ENCODE results near the gene ANKRD28.
"Not testable (repeated sequence)": the region's sequence is repeated elsewhere in the genome, so short reads cannot be mapped to it uniquely, and the experiment has no call there.

The ANKRD28 gene

DNA sequence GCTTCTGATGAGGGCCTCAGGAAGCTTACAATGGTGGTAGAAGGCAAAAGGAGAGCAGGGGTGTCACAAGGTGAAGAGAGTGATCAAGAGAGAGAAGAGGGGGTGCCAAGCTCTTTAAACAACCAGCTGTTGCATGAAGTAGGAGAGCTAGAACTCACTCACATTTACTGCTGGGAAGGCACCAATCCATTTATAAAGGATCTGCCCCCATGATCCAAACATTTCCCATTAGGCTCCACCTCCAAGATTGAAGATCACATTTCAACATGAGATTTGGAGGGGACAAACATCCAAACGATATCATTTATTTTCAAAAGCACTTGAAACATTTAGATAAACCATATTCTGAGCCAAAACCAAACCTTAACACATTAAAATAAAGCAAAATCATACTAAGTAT lies 26.3 kb downstream of the ANKRD28 start:
- no peak for DNase-seq (ENCODE audit: low read depth)

DNA sequence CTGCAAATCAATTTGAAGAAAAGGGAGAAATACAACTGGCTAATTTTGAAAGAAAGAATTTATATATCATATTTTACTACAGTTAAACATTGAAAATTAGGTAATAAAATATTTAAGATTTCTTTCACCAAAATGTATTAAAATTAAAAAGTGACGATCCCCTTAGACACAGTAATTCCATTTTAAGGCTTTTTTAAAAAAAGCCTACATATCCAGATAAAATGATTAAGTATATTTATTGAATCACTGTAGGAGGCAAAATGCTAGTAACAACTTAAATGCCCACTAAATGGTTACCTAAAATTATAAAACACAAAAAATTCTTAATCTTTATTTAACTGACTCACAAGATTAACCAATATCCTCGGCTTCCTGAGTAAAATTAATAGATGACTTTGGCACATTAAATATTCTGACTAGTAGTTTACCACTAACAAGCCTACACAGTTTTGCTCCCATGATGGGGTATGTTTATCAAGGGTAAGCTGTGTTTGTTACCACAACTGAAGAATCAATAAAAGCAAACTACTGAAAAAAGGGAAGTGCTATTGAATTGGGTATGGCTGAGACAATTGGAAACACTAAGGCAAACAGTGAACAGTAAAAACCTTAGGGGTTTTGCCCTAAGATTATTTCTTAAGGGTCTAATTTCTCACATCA lies 28.4 kb downstream of the ANKRD28 start:
- no peak for DNase-seq (ENCODE audit: low read depth)

DNA sequence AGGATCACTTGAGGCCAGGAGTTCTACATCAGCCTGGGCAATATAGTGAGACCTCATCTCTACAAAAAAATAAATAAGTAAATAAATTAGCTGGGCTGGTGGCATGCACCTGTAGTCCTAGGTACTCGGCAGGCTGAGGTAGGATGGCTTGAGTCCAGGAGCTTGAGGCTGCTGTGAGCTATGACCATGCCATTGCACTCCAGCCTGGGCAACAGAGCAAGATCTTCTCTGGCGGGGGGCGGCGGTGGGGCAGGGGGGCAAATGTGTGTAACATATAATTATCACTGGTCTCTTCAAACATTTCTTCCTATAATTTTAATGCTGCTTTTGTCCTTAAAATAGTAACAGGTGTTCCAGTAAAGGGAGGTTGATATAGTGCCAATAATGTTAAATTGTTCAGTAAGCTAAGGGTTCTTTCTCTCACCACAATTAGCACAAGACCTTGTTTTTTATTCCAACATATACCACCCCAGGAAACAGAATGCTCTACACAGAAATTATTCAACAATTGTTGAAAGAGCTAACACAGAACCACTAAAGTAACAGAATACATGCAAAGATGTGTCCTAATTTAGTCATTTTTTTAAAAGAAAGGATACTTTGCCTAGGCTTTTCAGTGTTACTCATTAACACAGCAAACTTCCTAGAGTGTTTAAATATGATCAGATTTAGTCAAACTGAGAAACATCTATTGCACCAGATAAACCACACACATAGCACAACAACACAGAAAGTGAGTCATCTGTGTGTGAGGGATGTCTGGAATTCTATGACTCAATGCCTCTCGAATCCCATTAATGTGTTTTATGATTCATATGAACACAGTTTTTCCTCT lies 29.1 kb downstream of the ANKRD28 start:
- peak; percentile 91 for DNase-seq (ENCODE audit: low read depth)

DNA sequence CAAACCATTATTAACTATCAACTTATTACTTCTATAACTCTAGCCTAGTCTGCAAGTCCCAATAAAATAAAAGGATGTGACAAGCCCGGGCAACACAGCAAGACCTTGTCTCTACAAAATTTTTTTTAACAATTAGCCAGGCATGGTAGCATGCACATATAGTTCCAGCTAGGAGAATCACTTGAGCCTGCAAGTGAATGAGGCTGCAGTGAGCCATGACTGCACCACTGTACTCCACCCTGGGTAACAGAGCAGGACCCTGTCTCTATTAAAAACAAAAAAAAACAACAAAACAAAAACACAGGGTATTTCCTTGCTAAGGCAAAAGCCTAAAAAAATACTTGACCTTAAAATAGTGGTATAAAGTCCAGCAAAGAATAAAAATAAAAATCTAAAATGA lies 31.4 kb downstream of the ANKRD28 start:
- no peak for DNase-seq (ENCODE audit: low read depth)

DNA sequence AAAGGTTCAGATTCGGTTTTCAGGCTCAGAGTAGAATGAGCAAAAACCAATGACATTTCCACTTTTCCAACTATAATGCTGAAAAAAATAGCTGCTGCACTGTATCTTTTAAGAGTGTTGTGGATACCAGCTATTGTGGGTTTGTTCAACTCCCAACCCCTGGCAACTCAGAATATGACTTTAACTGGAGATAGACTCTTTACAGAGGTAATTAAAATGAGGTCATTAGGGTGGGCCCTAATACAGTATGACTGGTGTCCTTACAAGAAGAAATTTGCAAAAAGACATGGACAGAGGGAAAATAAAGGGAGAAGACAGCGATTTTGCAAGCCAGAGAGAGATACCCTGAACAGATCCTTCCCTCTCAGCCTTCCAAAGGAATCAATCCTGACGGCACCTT lies 39.5 kb downstream of the ANKRD28 start:
- no peak for DNase-seq (ENCODE audit: low read depth)

DNA sequence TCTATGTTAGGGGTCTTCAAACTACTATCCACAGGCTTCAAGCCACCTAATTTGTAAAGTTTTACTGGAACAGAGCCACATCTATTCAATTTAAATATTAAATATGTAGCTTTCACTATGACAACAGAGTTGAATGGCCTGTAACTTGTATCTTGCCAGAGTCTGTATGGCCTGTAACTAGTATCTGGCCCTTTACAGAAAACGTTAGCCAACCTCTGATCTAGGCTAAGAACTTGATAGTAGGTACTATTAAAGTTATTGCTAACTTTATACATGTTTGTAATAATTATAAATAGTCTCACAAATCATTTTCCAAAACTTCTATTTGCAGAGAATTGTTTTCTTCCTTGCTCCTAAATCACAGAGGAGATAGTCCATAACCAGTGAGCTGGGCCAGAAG lies 40.0 kb downstream of the ANKRD28 start:
- no peak for DNase-seq (ENCODE audit: low read depth)

DNA sequence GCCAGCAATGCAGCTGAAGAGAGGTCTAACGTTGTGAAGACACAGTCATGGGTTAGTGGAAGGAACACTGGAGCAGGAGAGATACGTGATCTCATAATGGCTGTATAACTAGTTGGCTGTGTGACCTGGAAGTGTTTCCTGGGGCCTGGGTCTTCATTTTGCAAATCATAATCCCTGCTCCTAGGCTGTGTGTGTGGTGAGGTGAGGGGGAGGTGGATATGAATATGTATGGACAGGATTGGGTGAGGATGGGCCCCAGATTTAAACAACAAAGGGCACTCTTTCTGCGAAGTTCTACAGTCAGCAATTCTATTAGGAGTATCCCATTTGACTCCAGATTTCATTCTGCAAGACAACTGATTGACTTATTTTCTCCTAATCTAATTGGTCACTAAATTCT lies 41.3 kb downstream of the ANKRD28 start:
- no peak for DNase-seq (ENCODE audit: low read depth)

DNA sequence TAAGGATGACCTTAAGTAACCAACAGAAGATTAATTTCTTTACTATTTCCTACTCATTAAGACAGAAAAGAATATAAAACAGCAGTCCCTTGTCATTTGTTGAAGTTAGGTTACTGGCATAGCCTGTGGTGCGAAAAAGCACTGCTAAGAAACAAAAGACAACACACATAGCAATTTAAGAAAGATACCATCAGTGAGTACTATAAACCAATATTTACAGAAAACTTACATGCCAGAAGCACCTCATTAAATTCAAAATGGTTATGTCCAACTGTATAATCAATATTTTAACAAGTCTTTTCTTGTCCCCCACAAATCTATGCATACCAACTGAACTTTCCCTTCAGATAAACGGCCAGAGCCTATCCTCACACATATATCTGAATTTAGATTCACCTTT lies 42.0 kb downstream of the ANKRD28 start:
- no peak for DNase-seq (ENCODE audit: low read depth)

DNA sequence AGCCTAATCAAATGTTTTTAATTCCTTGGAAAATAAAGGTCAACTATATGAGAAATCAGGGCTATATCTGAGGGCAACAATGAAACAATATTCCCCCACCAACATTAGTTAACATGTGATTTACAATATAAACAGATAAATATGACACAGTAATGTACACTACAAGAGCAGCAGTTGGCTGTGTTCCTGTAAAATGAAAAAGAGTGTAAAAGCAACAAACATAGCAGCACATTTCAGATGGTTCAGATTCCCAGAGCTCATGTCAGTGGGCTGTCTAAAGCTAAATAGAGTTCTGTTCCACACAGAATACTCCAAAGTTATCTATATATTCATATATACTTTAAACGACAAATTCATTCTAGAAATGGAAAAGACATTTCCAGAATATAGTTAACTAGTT lies 42.6 kb downstream of the ANKRD28 start:
- DNase-seq (ENCODE audit: low read depth): peak; percentile 12

DNA sequence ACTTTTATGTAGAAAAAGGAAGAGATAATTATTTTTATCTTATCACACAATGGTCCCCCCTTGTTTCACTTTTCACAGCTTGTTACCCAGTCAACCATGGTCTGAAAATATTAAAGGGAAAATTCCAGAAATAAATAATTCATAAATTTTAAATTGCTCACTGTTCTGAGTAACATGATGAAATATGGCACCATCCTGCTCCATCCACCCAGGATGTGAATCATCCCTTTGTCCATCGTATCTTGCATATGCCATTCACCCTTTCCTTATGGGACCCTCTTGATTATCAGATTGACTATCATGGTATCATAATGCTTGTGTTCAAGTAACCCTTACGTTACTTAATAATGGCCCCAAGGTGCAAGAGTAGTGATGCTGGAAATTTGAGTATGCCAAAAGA lies 43.7 kb downstream of the ANKRD28 start:
- peak; percentile 30 for DNase-seq (ENCODE audit: low read depth)

DNA sequence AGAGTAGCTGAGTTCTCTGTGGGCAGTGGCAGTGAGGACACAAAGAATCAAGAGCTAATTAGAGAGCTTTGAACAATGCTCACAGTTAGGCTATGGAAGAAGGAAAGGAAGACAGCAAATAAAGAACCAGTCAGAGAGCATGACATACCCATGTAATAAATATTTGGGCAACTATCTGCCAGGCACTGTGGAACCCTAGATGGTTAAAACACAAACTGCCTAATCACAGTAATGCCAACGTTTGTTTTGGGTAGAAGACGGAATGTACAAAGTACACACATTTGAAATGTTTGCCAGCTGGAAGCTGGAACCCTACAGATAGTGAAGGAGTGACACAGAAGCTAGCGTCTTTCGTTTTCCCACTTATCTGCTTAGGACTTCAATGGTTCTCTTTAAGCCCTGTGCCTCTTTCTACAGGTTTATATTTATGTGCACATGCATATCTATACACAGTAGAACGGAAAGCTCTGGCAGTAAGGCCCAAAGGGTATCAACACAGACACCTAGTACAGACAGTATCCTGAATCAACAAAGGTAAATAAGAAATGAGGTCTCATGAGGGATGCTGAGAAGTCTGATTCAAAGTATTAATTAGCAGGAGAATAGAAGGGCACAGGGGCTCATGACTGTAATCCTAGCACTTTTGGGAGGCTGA lies 44.6 kb downstream of the ANKRD28 start:
- no peak for DNase-seq (ENCODE audit: low read depth)

DNA sequence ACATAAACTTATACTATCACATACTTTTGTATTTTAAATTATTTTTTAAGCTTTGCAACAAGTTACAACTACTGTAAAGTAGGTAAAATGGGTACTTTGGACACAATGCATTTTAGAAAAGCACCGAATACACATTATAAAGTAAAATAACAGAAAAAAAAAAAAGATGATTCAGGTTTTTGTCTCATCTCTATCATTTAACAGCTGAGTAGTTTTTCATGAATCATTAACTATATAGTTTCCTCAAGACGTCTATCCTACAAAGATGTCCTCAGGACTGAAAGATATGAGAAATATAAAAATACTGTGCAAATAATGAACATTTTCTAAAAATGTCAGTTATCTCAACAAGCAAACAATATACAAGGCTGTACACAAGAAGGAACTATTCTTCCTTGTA lies 46.9 kb downstream of the ANKRD28 start:
- no peak for DNase-seq (ENCODE audit: low read depth)

DNA sequence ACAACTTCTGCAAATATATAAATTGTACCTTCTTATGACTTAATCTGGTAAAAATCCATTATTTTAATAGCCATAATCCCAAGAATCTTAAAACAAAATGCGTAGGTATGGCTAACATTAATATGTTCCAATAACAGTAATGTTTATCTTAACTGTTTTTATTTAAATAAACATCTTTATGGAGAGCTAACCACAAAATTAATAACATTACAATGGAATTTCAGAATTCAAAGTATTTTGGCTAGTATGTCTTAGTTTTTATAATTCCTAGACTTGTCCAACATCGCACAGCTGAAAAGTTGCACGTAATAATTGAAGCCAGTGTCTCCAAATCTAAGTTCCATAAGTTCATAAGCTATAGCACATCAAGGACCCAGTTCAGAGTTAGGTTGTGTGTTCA lies 47.6 kb downstream of the ANKRD28 start:
- peak; percentile 14 for DNase-seq (ENCODE audit: low read depth)

DNA sequence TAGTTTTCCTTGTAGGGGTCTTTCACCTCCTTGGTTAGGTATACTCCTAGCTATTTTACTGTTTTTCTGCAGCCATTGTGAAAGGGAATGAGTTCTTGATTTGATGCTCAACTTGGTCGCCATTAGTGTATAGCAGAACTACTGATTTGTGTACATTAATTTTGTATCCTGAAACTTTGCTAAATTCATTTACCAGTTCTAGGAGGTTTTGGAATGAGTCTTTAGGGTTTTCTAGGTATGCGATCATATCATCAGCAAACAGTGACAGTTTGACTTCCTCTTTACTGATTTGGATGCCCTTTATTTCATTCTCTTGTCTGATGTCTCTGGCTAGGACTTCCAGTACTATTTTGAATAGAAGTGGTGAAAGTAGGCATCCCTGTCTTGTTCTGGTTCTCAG lies 51.9 kb downstream of the ANKRD28 start:
- DNase-seq (ENCODE audit: low read depth): not testable (repeated sequence)

DNA sequence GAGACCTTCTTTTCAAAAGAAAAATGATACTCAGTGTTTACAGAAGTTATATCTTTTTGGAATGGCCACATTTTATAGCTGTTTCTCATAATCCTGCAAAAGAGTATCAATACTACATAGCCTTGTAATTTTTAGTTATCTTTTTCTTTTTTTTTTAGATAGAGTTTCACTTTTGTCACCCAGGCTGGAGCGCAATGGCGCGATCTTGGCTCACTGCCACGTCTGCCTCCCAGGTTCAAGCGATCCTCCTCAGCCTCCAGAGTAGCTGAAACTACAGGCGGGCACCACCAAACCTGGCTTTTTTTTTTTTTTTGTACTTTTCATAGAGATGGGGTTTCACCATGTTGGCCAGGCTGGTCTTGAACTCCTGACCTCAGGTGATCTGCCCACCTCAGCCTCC lies 53.6 kb downstream of the ANKRD28 start:
- DNase-seq (ENCODE audit: low read depth): no peak

DNA sequence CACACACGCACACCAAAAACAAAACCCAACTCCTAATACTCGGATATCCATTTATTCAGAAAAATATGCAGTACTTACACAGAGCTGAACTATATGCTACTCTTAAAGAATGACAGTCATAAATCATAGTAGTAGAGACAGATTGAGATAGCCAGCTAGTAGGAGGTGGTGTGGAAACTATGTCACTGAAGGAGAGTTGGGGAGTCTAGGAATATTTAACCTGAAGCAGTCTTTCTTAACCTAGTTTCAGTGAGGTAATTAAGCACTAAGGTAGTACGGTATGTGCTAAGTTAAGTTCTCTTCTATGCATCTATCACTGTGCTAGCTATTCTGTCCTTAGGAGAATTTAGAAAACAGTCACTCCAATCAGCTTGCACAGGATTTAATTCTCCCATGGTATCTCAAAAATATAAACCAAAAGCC lies 54.2 kb downstream of the ANKRD28 start:
- no peak for DNase-seq (ENCODE audit: low read depth)

DNA sequence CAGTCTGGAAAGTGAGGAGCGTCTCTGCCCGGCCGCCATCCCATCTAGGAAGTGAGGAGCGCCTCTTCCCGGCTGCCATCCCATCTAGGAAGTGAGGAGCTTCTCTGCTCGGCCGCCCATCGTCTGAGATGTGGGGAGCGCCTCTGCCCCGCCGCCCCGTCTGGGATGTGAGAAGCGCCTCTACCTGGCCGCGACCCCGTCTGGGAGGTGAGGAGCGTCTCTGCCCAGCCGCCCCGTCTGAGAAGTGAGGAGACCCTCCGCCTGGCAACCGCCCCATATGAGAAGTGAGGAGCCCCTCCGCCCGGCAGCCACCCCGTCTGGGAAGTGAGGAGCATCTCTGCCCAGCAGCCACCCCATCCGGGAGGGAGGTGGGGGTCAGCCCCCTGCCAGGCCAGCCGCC lies 55.5 kb downstream of the ANKRD28 start:
- not testable (repeated sequence) for DNase-seq (ENCODE audit: low read depth)

DNA sequence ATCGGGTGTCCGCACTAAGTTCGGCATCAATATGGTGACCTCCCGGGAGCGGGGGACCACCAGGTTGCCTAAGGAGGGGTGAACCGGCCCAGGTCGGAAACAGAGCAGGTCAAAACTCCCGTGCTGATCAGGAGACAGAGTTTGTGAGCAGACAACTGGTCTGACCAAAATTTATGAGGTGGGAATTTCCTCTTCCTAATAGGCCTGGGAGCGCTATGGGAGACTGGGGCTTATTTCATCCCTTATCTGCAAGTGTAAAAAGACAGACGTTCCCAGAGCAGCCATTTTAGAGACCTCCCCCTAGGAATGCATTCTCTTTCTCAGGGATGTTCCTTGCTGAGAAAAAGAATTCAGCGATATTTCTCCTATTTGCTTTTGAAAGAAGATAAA lies 59.2 kb downstream of the ANKRD28 start:
- not testable (repeated sequence) for DNase-seq (ENCODE audit: low read depth)

DNA sequence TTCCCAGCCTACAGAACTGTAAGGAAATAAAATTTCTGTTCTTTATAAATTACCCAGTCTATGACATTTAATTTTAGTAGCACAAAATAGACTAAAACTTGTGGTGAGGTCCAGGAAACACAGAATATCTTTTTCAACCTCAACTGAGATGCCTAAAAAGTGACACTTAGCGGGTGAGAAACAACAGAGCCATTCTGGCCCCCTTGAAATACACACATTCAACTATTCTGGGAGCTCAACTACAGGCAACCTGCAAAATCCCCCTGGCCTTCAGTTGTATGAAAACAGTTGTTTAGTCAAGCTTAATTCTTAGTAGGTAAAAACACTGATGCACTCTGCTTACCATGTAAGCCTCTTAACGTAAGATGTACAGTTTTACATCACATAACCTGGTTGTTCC lies 66.8 kb downstream of the ANKRD28 start:
- no peak for DNase-seq (ENCODE audit: low read depth)

DNA sequence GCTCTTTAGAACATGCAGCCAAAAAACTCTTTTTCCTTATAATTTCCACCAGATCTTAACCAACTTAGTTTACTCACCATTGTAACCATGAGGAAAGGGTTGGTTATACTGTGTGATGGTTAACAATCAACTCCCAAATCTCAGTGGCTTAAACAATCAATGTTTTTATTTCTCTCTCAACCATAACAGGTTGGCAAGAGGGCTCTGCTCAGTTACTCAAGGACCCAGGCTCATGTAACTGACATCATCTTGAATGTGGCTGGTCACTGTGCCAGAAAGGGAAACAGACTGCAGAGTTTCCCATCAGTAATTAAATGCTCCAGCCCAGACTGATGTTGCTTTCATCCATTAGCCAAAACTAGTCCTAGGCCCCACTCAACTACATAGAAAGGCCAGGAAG lies 69.0 kb downstream of the ANKRD28 start:
- no peak for DNase-seq (ENCODE audit: low read depth)

DNA sequence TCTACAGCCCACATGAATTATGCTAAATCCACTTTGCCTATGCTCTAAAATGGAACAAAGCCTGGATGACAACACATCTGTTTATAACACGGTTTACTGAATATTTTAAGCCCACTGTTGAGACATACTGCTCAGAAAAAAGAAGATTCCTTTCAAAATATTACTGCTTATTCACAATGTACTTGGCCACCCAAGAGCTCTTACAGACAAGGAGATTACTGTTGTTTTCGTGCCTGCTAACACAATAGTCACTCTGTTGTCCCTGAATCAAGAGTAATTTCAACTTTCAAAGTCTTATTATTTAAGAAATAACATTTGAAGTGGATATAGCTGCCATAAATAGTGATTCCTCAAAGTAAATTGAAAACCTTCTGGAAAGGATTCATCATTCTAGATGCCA lies 70.9 kb downstream of the ANKRD28 start:
- DNase-seq (ENCODE audit: low read depth): no peak

DNA sequence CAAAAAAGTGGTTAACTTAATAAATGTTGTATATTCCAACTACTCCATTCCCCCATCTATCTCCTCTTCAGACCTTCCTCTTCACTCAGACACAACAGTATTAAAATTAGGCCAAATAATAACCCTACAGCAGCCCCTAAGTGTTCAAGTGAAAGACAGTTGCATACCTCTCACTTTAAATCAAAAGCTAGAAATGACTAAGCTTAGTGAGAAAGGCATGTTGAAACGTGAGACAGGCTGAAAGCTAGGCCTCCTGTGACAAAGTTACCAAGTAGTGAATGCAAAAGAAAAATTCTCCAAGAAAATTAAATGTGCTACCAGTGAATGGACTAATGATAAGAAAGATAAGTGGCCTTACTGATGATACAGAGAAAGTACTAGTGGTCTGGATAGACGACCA lies 71.7 kb downstream of the ANKRD28 start:
- DNase-seq (ENCODE audit: low read depth): no peak

DNA sequence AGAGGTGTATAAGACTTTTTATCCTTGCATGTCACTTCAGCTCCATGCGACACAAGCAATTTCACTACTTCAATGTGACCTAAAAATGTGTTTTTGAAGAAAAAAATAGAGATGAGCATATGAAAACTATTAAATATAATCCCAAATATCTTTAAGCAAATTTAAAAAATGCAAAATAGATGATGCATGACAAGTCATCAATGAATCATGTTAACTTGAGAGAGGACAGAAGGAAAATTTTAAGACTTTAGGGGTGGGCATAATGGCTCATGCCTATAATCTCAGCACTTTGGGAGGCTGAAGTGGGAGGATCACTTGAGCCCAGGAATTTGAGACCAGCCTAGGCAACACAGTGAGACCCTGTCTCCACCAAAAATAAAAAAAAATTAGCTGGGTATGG lies 73.3 kb downstream of the ANKRD28 start:
- DNase-seq (ENCODE audit: low read depth): no peak

DNA sequence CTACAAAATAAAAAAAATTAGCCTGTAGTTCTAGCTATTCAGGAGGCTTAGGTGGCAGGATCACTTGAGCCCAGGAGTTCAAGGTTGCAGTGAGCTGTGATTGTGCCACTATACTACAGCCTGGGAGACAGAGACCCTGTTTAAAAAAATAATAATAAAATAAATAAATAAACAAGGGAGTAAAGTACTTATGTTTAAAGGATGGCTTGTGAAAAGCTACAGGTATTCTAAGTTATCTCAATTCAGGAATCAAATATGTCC lies 74.2 kb downstream of the ANKRD28 start:
- no peak for DNase-seq (ENCODE audit: low read depth)

Data from fibroblast of the conjunctiva (primary cell).